ENCODE data around the gene HNRNPH2. TPM values are rescaled to one million over a fixed set of nuclear protein-coding genes. Genes with fewer than 3 reads are reported as not detected.

HNRNPH2 gene
- total and polyA plus RNA-seq, 12 donors: 44.3 to 182 (median 69.9) TPM

- no peak for DNase-seq
- intact Hi-C loops (cut with DNase I): no loop called here
- Histone ChIP-seq H3K27me3 (no peaks in the 10 kb centered on the region), H3K4me3 (no peak overlapping the region), H3K4me1 (replicated peaks in 1 of 2) (no peaks in the 10 kb centered on the region), H3K36me3 (replicated peaks in 1 of 2) (no peaks in the 10 kb centered on the region), H3K9me3 (replicated peaks in 1 of 3) (no peaks in the 10 kb centered on the region), H3K27ac (no peak overlapping the region)
- TF ChIP-seq, protein P1, sequence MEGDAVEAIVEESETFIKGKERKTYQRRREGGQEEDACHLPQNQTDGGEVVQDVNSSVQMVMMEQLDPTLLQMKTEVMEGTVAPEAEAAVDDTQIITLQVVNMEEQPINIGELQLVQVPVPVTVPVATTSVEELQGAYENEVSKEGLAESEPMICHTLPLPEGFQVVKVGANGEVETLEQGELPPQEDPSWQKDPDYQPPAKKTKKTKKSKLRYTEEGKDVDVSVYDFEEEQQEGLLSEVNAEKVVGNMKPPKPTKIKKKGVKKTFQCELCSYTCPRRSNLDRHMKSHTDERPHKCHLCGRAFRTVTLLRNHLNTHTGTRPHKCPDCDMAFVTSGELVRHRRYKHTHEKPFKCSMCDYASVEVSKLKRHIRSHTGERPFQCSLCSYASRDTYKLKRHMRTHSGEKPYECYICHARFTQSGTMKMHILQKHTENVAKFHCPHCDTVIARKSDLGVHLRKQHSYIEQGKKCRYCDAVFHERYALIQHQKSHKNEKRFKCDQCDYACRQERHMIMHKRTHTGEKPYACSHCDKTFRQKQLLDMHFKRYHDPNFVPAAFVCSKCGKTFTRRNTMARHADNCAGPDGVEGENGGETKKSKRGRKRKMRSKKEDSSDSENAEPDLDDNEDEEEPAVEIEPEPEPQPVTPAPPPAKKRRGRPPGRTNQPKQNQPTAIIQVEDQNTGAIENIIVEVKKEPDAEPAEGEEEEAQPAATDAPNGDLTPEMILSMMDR (IDR thresholded peaks at IDR 0.05): no peak
- TF ChIP-seq POLR2A (IDR thresholded peaks at IDR 0.05): no peak
- 89 to 100% (median 96%) methylated on average over 2 of the region's 2 CpGs for WGBS, 4 donors
These were observed 22.5 kb downstream of the HNRNPH2 start for GRCh38 chrX:101430457-101431078.

- no peaks in the 10 kb centered on the region for H3K27me3 ChIP-seq
- H3K9me3 ChIP-seq (replicated peaks in 1 of 3): no peaks in the 10 kb centered on the region
- WGBS, 4 donors: 42 to 82% (median 64%) methylated on average over 2 of the region's 2 CpGs
- TF ChIP-seq POLR2A (IDR thresholded peaks at IDR 0.05): no peak
- TF ChIP-seq, protein P1 (IDR thresholded peaks at IDR 0.05): no peak
- no peaks in the 10 kb centered on the region for H3K4me1 ChIP-seq (replicated peaks in 1 of 2)
- peaks cover 0 to 10% of the 10 kb centered on the region in 2 donors for H3K36me3 ChIP-seq (replicated peaks in 1 of 2)
- intact Hi-C loops (cut with DNase I): no loop called here
- H3K27ac ChIP-seq: no peak overlapping the region
- DNase-seq: peak in 3 of 7 donors; percentile 21 to 57 (median 21)
- no peak overlapping the region for H3K4me3 ChIP-seq
These were observed 34.1 kb downstream of the HNRNPH2 start for GRCh38 chrX:101442085-101442484.

- Histone ChIP-seq H3K9me3 (replicated peaks in 1 of 3) (no peaks in the 10 kb centered on the region), H3K4me3 (no peak overlapping the region), H3K27ac (no peak overlapping the region), H3K4me1 (replicated peaks in 1 of 2) (no peaks in the 10 kb centered on the region), H3K27me3 (no peaks in the 10 kb centered on the region), H3K36me3 (replicated peaks in 1 of 2) (no peaks in the 10 kb centered on the region)
- no peak for DNase-seq
- 91 to 100% (median 100%) methylated on average over 1 of the region's 1 CpG for WGBS, 4 donors
- intact Hi-C loops (cut with DNase I): no loop called here
- TF ChIP-seq, protein P1 (IDR thresholded peaks at IDR 0.05): no peak
- no peak for TF ChIP-seq POLR2A (IDR thresholded peaks at IDR 0.05)
These were observed 41.3 kb downstream of the HNRNPH2 start for GRCh38 chrX:101449279-101449678.

GRCh38 chrX:101450085-101450484 is 42.1 kb downstream of the HNRNPH2 start:
- no peak for DNase-seq
- intact Hi-C loops (cut with DNase I): no loop called here
- Histone ChIP-seq H3K36me3 (replicated peaks in 1 of 2) (no peaks in the 10 kb centered on the region), H3K4me3 (no peak overlapping the region), H3K4me1 (replicated peaks in 1 of 2) (no peaks in the 10 kb centered on the region), H3K9me3 (replicated peaks in 1 of 3) (no peaks in the 10 kb centered on the region), H3K27ac (no peak overlapping the region), H3K27me3 (no peaks in the 10 kb centered on the region)
- 56 to 97% (median 62%) methylated on average over 2 of the region's 2 CpGs; no CpG with 5 or more reads in 1 of the 4 donors for WGBS, 4 donors
- no peak for TF ChIP-seq POLR2A (IDR thresholded peaks at IDR 0.05)
- TF ChIP-seq, protein P1 (IDR thresholded peaks at IDR 0.05): no peak

All from adrenal gland (tissue), 12 donors.